GM23338 (cell line): ENCODE measurements around the gene HSPA12A. TPM values are rescaled to one million over a fixed set of nuclear protein-coding genes. Genes with fewer than 3 reads are reported as not detected.

Experiments used
- ATAC-seq: fragments of 200-7000 bp; cut with Tn5 transposase; 3 replicates; pipeline ENCODE4 v1.9.1; 2020
- DNase-seq: peaks from one replicate; pipeline ENCODE4 v3.0.0-alpha.2; 2015; ENCODE audit warnings: low spot score
- H2AFZ ChIP-seq: fragments of 200-600 bp; sonication (generic); 2 replicates; pipeline ENCODE4 v1.8.0; 2016; ENCODE audit warnings: antibody characterized with exemption, mild to moderate bottlenecking, moderate library complexity
- H3F3A ChIP-seq: fragments of 200-600 bp; sonication (generic); replicated peaks from 2 replicates; pipeline ENCODE4 v1.8.0; 2017; ENCODE audit warnings: antibody characterized with exemption, mixed run types, low read depth
- H3K27ac ChIP-seq: fragments of 200-600 bp; sonication (generic); 2 replicates; pipeline ENCODE4 v1.6.1; 2016; ENCODE audit warnings: low read depth
- H3K27me3 ChIP-seq: fragments of 200-600 bp; sonication (generic); 2 replicates; pipeline ENCODE4 v1.8.0; 2016; ENCODE audit warnings: mild to moderate bottlenecking, mixed run types, moderate library complexity; ENCODE audit not compliant: insufficient read depth
- H3K36me3 ChIP-seq: fragments of 200-600 bp; sonication (generic); 2 replicates; pipeline ENCODE4 v1.8.0; 2016; ENCODE audit warnings: mild to moderate bottlenecking; ENCODE audit not compliant: insufficient read depth
- H3K4me1 ChIP-seq: fragments of 200-600 bp; sonication (generic); 2 replicates; pipeline ENCODE4 v1.8.0; 2016; ENCODE audit warnings: mild to moderate bottlenecking, moderate library complexity; ENCODE audit not compliant: insufficient read depth
- H3K4me2 ChIP-seq: fragments of 200-600 bp; sonication (generic); 2 replicates; pipeline ENCODE4 v1.7.1; 2017; ENCODE audit warnings: mixed run types
- H3K4me3 ChIP-seq: fragments of 200-600 bp; sonication (generic); 2 replicates; pipeline ENCODE4 v1.6.1; 2016; ENCODE audit warnings: mixed run types
- H3K79me2 ChIP-seq: fragments of 200-600 bp; sonication (generic); replicated peaks from 2 replicates; pipeline ENCODE4 v1.8.0; 2017; ENCODE audit warnings: mild to moderate bottlenecking; ENCODE audit not compliant: insufficient read depth
- H3K9me2 ChIP-seq: fragments of 200-600 bp; sonication (generic); 2 replicates; pipeline ENCODE4 v1.8.0; 2017; ENCODE audit not compliant: insufficient read depth
- H4K20me1 ChIP-seq: fragments of 200-600 bp; sonication (generic); replicated peaks from 2 replicates; pipeline ENCODE4 v1.8.0; 2017; ENCODE audit warnings: mild to moderate bottlenecking; ENCODE audit not compliant: insufficient read depth
- H3K27ac Mint-ChIP-seq: 2 replicates; pipeline ENCODE4 v1.8.0; 2020; ENCODE audit warnings: inconsistent platforms, mild to moderate bottlenecking, moderate library complexity, mixed read lengths
- H3K27me3 Mint-ChIP-seq: 3 replicates; pipeline ENCODE4 v1.8.0; 2022; ENCODE audit warnings: low read depth, mild to moderate bottlenecking, moderate library complexity, mixed read lengths, inconsistent platforms; ENCODE audit not compliant: insufficient read depth, poor library complexity
- H3K36me3 Mint-ChIP-seq: 3 replicates; pipeline ENCODE4 v1.8.0; 2021; ENCODE audit warnings: low read depth, mild to moderate bottlenecking, inconsistent platforms, moderate library complexity, mixed read lengths
- H3K4me1 Mint-ChIP-seq: 3 replicates; pipeline ENCODE4 v1.8.0; 2020; ENCODE audit warnings: mild to moderate bottlenecking, inconsistent platforms, mixed read lengths
- H3K4me3 Mint-ChIP-seq: 3 replicates; pipeline ENCODE4 v1.8.0; 2021; ENCODE audit warnings: moderate library complexity, mild to moderate bottlenecking, inconsistent platforms, mixed read lengths
- H3K9me3 Mint-ChIP-seq: 3 replicates; pipeline ENCODE4 v1.8.0; 2020; ENCODE audit warnings: moderate library complexity, mild to moderate bottlenecking, inconsistent platforms, mixed read lengths
- CREB1 ChIP-seq: fragments of 250-450 bp; sonication (Bioruptor Pico); IDR thresholded peaks from 2 replicates; pipeline ENCODE4 v1.5.0; 2020; ENCODE audit warnings: low read depth, mild to moderate bottlenecking, moderate library complexity
- EZH2 ChIP-seq: fragments of 200-600 bp; sonication (generic); IDR thresholded peaks from one replicate; pipeline ENCODE4 v1.8.0; 2017; ENCODE audit warnings: antibody characterized with exemption, mild to moderate bottlenecking, low read depth; ENCODE audit not compliant: unreplicated experiment
- EZH2phosphoT487 ChIP-seq: fragments of 200-600 bp; sonication (generic); IDR thresholded peaks from one replicate; pipeline ENCODE4 v1.8.1; 2018; ENCODE audit warnings: antibody characterized with exemption; ENCODE audit not compliant: unreplicated experiment
- JUNB ChIP-seq: IDR thresholded peaks from one replicate; pipeline ENCODE4 v1.6.1; 2016; ENCODE audit warnings: antibody characterized with exemption; ENCODE audit not compliant: unreplicated experiment
- NANOG ChIP-seq: IDR thresholded peaks from 2 replicates; pipeline ENCODE4 v1.6.1; 2016; ENCODE audit warnings: antibody characterized with exemption, borderline replicate concordance
- POLR2AphosphoS5 ChIP-seq: IDR thresholded peaks from 2 replicates; pipeline ENCODE4 v1.6.1; 2016; ENCODE audit warnings: antibody characterized with exemption, low read depth
- STAT1 ChIP-seq: IDR thresholded peaks from one replicate; pipeline ENCODE4 v1.6.1; 2016; ENCODE audit warnings: antibody characterized with exemption; ENCODE audit not compliant: unreplicated experiment
- ZNF114 ChIP-seq: fragments of 250-450 bp; sonication (Bioruptor Pico); IDR thresholded peaks from 2 replicates; pipeline ENCODE4 v1.5.0; 2020; ENCODE audit warnings: mild to moderate bottlenecking, moderate library complexity
- ZNF331 ChIP-seq: fragments of 250-450 bp; sonication (Bioruptor Pico); IDR thresholded peaks from 2 replicates; pipeline ENCODE4 v1.5.0; 2020; ENCODE audit warnings: low read depth, mild to moderate bottlenecking, moderate library complexity
- ZNF462 ChIP-seq: fragments of 250-450 bp; sonication (Bioruptor Pico); IDR thresholded peaks from 2 replicates; pipeline ENCODE4 v1.5.0; 2020; ENCODE audit warnings: mild to moderate bottlenecking, moderate library complexity
- polyA plus RNA-seq: library from polyadenylated mRNA; unstranded; fragments of >200 nt; fragmentation: Nextera tagmentation; extraction: Ambion mirVana; gene quantifications from 2 replicates; pipeline ENCODE4 v1.2.1, GENCODE V29; 2016
- total RNA-seq: library from RNA; depleted of rRNA; stranded (reverse); fragments of >200 nt; shearing (Covaris generic); gene quantifications from 2 replicates; pipeline ENCODE4 v1.2.3, GENCODE V29; 2014
- TF ChIP-seq, protein P1 (sequence below), 2 experiments: fragments of 200-600 bp in 1 of 2; sonication (generic) in 1 of 2; conservative IDR thresholded peaks; 2 replicates each; pipeline versions ENCODE4 v1.5.1 to v1.6.1; 2016 to 2017; ENCODE audit warnings: antibody characterized with exemption in 2 of 2, low read depth in 2 of 2, mild to moderate bottlenecking in 2 of 2, moderate library complexity in 1 of 2
- TF ChIP-seq, protein P2 (sequence below): IDR thresholded peaks from 2 replicates; pipeline ENCODE4 v1.6.1; 2016; ENCODE audit warnings: antibody characterized with exemption
- TF ChIP-seq, protein P3 (sequence below): IDR thresholded peaks from one replicate; pipeline ENCODE4 v1.6.1; 2018; ENCODE audit warnings: antibody characterized with exemption; ENCODE audit not compliant: unreplicated experiment

Gene HSPA12A
- total and polyA plus RNA-seq, 2 experiments from 2014 or later: 4.4 to 6.3 TPM

GRCh38 chr10:116704926-116705325 lies 37.4 kb downstream of the HSPA12A start:
- DNase-seq (no peak), ATAC-seq (no peak)
- no peak overlapping the region for H3K27ac ChIP-seq
- Mint-ChIP-seq H3K27ac (no peak overlapping the region), H3K4me1 (peaks cover 15% of the 10 kb centered on the region), H3K27me3 (peaks cover 11% of the 10 kb centered on the region), H3K4me3 (no peak overlapping the region), H3K36me3 (no peaks in the 10 kb centered on the region), H3K9me3 (no peaks in the 10 kb centered on the region)
- no peaks in the 10 kb centered on the region for H4K20me1 ChIP-seq
- no peaks in the 10 kb centered on the region for H3K27me3 ChIP-seq
- H3K79me2 ChIP-seq: no peaks in the 10 kb centered on the region
- H3K4me2 ChIP-seq: no peak overlapping the region
- H3K36me3 ChIP-seq: no peaks in the 10 kb centered on the region
- H2AFZ ChIP-seq: no peak overlapping the region
- no peak for TF ChIP-seq ZNF114 (CRISPR knock-in tag)
- no peak for TF ChIP-seq EZH2
- no peak for TF ChIP-seq JUNB
- TF ChIP-seq, protein P1, sequence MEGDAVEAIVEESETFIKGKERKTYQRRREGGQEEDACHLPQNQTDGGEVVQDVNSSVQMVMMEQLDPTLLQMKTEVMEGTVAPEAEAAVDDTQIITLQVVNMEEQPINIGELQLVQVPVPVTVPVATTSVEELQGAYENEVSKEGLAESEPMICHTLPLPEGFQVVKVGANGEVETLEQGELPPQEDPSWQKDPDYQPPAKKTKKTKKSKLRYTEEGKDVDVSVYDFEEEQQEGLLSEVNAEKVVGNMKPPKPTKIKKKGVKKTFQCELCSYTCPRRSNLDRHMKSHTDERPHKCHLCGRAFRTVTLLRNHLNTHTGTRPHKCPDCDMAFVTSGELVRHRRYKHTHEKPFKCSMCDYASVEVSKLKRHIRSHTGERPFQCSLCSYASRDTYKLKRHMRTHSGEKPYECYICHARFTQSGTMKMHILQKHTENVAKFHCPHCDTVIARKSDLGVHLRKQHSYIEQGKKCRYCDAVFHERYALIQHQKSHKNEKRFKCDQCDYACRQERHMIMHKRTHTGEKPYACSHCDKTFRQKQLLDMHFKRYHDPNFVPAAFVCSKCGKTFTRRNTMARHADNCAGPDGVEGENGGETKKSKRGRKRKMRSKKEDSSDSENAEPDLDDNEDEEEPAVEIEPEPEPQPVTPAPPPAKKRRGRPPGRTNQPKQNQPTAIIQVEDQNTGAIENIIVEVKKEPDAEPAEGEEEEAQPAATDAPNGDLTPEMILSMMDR (conservative IDR thresholded peaks at IDR 0.05; ENCODE audit: low read depth in 2 of 2): no peak
- TF ChIP-seq POLR2AphosphoS5: no peak
- no peak for TF ChIP-seq NANOG
- TF ChIP-seq, protein P2, sequence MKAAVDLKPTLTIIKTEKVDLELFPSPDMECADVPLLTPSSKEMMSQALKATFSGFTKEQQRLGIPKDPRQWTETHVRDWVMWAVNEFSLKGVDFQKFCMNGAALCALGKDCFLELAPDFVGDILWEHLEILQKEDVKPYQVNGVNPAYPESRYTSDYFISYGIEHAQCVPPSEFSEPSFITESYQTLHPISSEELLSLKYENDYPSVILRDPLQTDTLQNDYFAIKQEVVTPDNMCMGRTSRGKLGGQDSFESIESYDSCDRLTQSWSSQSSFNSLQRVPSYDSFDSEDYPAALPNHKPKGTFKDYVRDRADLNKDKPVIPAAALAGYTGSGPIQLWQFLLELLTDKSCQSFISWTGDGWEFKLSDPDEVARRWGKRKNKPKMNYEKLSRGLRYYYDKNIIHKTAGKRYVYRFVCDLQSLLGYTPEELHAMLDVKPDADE: no peak
- no peak for TF ChIP-seq CREB1
- no peak for TF ChIP-seq STAT1
- TF ChIP-seq, protein P3, sequence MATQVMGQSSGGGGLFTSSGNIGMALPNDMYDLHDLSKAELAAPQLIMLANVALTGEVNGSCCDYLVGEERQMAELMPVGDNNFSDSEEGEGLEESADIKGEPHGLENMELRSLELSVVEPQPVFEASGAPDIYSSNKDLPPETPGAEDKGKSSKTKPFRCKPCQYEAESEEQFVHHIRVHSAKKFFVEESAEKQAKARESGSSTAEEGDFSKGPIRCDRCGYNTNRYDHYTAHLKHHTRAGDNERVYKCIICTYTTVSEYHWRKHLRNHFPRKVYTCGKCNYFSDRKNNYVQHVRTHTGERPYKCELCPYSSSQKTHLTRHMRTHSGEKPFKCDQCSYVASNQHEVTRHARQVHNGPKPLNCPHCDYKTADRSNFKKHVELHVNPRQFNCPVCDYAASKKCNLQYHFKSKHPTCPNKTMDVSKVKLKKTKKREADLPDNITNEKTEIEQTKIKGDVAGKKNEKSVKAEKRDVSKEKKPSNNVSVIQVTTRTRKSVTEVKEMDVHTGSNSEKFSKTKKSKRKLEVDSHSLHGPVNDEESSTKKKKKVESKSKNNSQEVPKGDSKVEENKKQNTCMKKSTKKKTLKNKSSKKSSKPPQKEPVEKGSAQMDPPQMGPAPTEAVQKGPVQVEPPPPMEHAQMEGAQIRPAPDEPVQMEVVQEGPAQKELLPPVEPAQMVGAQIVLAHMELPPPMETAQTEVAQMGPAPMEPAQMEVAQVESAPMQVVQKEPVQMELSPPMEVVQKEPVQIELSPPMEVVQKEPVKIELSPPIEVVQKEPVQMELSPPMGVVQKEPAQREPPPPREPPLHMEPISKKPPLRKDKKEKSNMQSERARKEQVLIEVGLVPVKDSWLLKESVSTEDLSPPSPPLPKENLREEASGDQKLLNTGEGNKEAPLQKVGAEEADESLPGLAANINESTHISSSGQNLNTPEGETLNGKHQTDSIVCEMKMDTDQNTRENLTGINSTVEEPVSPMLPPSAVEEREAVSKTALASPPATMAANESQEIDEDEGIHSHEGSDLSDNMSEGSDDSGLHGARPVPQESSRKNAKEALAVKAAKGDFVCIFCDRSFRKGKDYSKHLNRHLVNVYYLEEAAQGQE: no peak
- no peak for TF ChIP-seq ZNF462 (CRISPR knock-in tag)
- TF ChIP-seq EZH2phosphoT487: no peak
- TF ChIP-seq ZNF331 (CRISPR knock-in tag): no peak
- H3F3A ChIP-seq: no peaks in the 10 kb centered on the region
- no peak overlapping the region for H3K4me3 ChIP-seq
- H3K9me2 ChIP-seq: no peaks in the 10 kb centered on the region
- peaks cover 7% of the 10 kb centered on the region; the same call in 1 of the 2 replicates for H3K4me1 ChIP-seq
